HG03342 (cell line): ENCODE measurements around the gene BANP.
"Not testable (repeated sequence)": the region's sequence is repeated elsewhere in the genome, so short reads cannot be mapped to it uniquely, and the experiment has no call there.

Experiments used
- ATAC-seq: cut with Tn5 transposase; IDR thresholded peaks from one replicate; pipeline ENCODE4 v1.9.1; 2021; ENCODE audit warnings: mild to moderate bottlenecking, moderate library complexity; ENCODE audit not compliant: unreplicated experiment

The BANP gene, protein sequence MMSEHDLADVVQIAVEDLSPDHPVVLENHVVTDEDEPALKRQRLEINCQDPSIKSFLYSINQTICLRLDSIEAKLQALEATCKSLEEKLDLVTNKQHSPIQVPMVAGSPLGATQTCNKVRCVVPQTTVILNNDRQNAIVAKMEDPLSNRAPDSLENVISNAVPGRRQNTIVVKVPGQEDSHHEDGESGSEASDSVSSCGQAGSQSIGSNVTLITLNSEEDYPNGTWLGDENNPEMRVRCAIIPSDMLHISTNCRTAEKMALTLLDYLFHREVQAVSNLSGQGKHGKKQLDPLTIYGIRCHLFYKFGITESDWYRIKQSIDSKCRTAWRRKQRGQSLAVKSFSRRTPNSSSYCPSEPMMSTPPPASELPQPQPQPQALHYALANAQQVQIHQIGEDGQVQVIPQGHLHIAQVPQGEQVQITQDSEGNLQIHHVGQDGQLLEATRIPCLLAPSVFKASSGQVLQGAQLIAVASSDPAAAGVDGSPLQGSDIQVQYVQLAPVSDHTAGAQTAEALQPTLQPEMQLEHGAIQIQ

DNA sequence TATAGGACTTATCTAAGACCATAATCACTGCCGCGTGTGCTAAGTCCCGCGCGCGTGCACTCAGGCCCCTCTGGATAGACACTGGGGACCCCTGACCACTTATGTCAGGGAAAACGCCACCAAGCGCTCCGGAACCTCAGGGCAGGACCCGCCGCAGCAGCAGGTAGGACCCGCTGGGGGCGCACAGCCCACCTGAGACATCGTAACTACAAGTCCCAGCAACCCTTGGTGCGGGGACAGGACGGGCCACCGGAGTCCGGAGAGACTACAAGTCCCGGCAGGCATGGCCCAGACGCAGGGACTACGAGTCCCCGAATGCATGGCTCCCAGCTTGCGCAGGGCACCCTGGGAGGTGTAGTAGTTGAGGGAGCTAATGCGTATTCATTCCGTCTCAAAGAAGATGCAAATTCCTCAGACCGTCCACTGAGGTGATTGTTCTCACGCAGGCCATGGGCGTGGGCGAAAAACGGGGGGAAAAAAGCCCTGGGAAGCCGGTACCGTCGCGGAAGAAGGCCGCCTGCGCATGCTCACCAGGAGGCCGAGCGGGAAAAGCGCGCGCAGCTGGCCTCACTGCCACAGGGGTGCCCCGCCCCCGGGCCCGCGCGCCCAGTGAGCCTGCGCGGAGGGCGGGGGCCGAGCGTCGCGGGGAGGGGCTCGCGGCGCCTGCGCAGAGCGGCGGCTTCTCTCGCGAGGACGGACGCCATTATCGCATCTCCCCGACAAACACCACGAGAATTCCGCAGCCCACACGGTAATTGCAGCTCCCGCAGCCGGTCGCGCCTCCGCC, at the start of gene BANP:
Gene BANP, plus strand, starts transcription at position 670 of the 787 bp plus-strand sequence. CDS start 23,682 bp downstream, outside the sequence.
- peak; percentile 81 for ATAC-seq

DNA sequence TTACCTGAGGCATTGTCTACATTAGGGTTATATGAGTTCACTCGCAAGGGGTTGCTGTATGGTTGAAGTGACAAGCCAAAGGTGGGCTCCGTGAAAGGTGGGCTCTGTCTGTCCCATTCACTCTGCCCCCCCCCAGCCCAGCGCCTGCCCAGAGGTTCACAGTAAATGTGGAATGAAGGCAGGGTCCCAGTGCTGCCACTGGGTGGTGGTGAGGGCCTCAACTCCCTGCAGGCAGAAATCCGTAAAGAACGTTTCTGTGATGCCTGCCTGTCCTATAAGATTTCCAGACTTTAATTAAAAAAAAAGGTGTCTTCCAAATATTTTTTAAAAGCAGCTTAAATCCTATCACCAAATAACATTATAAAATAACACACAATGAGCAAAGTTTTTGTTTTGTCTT, 46.3 kb upstream of the BANP start:
- ATAC-seq: not testable (repeated sequence)

GRCh38 chr16:87905521-87905920, 45.7 kb upstream of the BANP start:
- ATAC-seq: not testable (repeated sequence)

GRCh38 chr16:87908101-87908500, 43.1 kb upstream of the BANP start:
- ATAC-seq: not testable (repeated sequence)

DNA sequence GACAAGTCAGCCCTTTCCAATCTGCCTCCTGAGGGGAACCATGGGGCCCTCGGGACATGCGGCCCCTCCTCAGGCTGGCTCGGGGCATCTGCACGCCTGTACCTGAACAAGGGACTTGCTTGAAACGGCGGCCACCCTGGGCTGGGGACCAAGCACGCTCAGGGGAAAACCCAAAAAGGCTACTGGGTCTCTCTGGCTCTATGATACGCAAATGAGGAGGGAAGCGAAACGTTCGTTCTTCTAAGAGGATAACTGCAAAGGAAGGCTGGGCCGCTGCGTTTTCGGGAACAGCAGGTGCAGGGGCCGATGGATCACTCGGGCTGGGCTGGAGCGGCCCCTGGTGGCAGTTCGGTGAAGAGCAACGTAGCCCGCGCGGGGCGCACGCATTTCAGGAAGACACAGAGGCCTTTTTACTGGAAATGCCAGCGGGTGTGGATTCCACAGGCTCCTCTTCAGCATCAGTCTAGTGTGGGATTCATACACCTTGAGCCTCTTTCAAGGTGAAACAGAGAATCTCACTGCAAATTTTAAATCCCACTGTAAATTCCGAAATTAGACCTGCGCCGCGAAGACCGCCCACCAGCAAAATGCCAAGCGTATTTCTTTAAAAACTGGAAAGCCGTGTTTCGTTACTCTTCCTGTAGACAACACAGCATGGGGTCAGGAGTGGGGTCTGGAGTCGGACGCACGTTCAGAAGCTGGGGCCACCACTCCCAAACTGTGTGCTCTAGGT, 41.9 kb upstream of the BANP start:
- ATAC-seq: peak; percentile 85

DNA sequence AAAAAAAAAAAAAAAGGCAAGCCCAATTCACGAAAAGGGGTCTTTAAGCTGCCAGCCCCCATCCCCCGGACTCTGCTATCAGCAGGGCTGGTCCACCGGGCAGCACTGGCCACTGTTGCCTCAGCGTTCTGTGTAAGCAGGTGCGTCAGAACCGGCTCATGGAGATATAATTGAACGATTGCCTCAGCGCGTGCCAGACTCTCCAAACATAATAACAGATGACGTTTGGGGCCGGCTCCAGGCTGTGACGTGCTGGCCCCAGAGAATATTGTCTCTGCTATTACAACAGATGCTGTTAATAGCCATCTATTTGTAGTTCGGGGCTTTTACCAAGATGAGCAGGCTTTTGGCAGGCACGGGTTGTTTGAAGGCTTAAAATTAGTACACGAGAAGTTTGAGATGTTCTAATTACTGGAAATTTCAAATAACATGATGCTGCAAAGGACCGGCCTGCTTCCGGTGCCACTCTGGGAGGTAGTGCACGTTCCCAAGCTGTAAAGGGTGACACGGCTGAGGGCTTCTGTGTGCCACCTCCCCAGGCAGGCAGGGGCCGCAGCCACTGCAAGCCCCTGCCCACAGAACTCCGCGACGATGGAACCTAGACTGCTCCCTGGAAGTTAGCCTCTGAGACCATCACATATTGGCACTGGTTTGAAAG, 40.0 kb upstream of the BANP start:
- ATAC-seq: not testable (repeated sequence)

- ATAC-seq: not testable (repeated sequence)
Observed at GRCh38 chr16:87912691-87913090, 38.5 kb upstream of the BANP start.

GRCh38 chr16:87914021-87914725, 37.1 kb upstream of the BANP start:
- ATAC-seq: not testable (repeated sequence)

- no peak for ATAC-seq
Observed at GRCh38 chr16:87914812-87915211, 36.4 kb upstream of the BANP start.

GRCh38 chr16:87917503-87917902, 33.7 kb upstream of the BANP start:
- no peak for ATAC-seq

GRCh38 chr16:87918338-87918737, 32.9 kb upstream of the BANP start:
- no peak for ATAC-seq

- ATAC-seq: no peak
Observed at GRCh38 chr16:87918866-87919680, 32.2 kb upstream of the BANP start.

DNA sequence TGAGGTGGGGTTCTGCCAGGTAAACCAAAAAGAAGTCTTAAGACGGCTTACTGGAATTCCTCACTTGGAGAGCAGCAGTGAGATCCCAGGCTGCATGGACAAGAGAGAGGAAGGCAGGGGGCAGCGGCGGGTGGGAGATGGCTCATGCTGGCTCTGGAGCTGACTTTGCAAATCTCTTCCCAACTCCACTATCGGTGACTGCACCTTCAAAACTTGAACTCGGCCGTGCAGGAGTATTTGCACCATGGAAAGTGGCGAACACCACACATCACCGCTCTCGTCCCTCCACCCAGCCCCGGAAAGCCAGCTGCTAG, 31.6 kb upstream of the BANP start:
- no peak for ATAC-seq

DNA sequence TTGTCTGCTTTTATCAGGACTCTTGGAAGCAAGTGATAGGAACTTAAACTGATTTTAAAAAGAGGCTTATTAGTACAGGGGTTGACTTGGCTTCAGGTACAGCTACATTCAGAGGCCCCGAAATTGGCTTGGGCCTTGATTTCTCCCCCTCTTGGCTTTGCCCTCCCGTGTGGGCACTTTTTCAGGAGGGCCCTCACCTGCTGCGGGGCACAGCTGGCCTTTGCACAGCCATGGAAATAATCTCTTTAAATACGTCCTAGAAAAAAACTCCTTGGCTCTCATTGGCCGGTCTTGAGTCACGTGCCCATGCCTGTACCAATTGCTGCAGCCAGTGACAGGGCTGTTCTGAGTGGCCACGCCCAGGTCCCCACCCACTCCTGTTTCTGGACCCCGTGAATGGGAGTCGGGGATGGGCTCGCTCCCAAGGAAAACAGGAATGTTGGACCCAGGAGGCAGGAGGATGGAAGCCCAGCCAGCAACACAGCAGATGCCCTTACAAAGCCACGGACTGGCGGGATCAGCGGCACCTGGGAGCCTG, 29.9 kb upstream of the BANP start:
- ATAC-seq: no peak

DNA sequence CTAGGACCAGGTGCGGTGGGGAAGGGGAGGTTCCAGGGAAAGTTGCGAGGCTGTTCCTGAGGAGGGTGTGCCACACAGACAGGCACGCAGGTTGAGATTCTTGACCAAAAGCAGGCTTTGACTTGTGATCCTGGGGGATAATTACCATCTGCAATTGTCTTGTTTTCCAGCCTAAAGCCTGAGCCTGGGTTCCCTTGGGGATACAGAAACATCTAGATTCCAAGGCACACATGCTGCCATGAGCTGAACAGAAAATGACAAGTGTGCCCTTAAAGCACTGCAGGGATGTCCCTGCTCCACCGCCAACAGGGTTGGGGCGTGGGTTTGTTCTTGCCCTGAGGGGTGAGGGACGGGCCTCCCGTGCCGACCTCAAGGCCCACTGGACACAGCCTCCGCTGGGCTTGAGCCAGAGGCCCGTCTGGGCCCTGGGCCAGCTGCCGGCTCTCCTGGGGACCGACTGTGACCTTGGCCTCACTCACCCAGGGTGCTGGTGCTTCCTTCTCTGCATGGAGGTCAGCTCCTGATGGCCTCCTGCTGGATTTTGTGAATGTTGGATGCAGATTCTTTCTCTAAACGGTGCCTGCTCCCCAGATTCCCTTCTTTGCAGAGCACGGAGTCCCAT, 28.9 kb upstream of the BANP start:
- ATAC-seq: no peak

DNA sequence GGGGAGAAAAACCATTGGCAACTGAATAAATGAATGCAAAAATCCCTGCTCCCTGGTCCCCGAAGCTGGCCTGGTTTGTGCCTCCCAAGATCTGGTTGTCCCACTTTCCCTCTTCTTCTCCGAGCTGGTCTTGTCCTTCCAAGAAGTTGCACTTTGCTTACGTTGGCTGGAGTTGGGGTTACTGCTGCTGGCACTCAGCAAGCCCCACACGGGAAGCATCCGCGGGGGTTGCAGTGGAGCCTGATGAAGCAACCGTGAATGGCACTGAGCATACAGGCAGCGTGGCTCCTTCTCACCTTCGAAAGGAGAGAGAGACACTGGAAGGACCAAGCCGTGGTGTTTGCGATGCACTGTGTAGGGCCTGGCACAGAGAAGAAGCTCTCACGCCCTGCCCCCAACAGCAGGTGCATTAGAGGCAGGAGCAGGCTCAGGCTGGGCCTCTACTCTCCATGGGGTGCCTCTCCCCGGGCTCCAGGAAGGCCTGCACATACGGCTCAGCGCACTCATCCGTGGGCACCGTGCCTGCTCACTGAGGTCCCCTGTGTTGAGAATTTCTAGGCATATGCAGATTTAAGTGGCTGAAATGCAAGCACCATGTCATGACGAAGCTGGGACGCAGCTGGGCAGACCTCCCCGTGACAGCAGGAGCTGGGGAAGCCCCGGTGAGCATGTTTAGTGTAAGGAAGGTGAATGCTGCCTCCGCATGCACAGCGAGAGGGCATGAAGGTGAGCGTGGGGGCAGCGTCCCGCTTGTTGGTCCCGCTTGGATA, 27.0 kb upstream of the BANP start:
- no peak for ATAC-seq

- no peak for ATAC-seq
Observed at GRCh38 chr16:87924811-87925670, 26.2 kb upstream of the BANP start.
